Esophagus squamous epithelium (tissue), 4 donors: Measurements from ENCODE around the gene POC1A.

Experiments
- CTCF ChIP-seq, 6 experiments: fragments of 450-650 bp in 4 of 6; fragments of 200-600 bp in 2 of 6; sonication (generic) in 2 of 6; IDR thresholded peaks; one replicate each; pipeline ENCODE4 v1.5.1; 2016 to 2019; ENCODE audit warnings: antibody characterized with exemption in 6 of 6, mild to moderate bottlenecking in 4 of 6, moderate library complexity in 4 of 6
- POLR2A ChIP-seq, 4 donors: fragments of 450-650 bp; IDR thresholded peaks; one replicate each; pipeline ENCODE4 v1.6.1; 2017; ENCODE audit warnings: antibody characterized with exemption in 4 of 4, mild to moderate bottlenecking in 4 of 4, moderate library complexity in 3 of 4

GRCh38 chr3:52132041-52132440 is 22.2 kb downstream of the POC1A start:
- TF ChIP-seq CTCF (IDR thresholded peaks at IDR 0.05): no peak
- no peak for TF ChIP-seq POLR2A (IDR thresholded peaks at IDR 0.05)
